Amniotic epithelial cell (primary cell): ENCODE data around the gene GRIK3.

ENCODE experiments used
- DNase-seq: peaks from one replicate; pipeline ENCODE4 v3.0.0-alpha.2; 2010; ENCODE audit warnings: low read depth

Gene GRIK3

GRCh38 chr1:36763771-36764170, 270.5 kb downstream of the GRIK3 start:
- no peak for DNase-seq

- no peak for DNase-seq
These were observed 272.1 kb downstream of the GRIK3 start for GRCh38 chr1:36762174-36762573.

- no peak for DNase-seq
These were observed 273.2 kb downstream of the GRIK3 start for GRCh38 chr1:36761113-36761512.

- DNase-seq, result no peak
These were observed 274.2 kb downstream of the GRIK3 start for GRCh38 chr1:36760081-36760480.

GRCh38 chr1:36759355-36759754, 275.0 kb downstream of the GRIK3 start:
- DNase-seq, result no peak

GRCh38 chr1:36755303-36756230, 278.7 kb downstream of the GRIK3 start:
- DNase-seq, result no peak

GRCh38 chr1:36754366-36754765, 279.9 kb downstream of the GRIK3 start:
- DNase-seq, result no peak

- no peak for DNase-seq
These were observed 280.9 kb downstream of the GRIK3 start for GRCh38 chr1:36753451-36753850.

- DNase-seq, result no peak
These were observed 281.4 kb downstream of the GRIK3 start for GRCh38 chr1:36752891-36753361.

- no peak for DNase-seq
These were observed 281.9 kb downstream of the GRIK3 start for GRCh38 chr1:36752431-36752830.

- DNase-seq, result no peak
These were observed 282.8 kb downstream of the GRIK3 start for GRCh38 chr1:36751525-36751924.

- DNase-seq, result no peak
These were observed 285.8 kb downstream of the GRIK3 start for GRCh38 chr1:36748466-36748865.
